HCT116 (cell line): ENCODE results near the gene CPED1. TPM values are rescaled to one million over a fixed set of nuclear protein-coding genes. Genes with fewer than 3 reads are reported as not detected.

Source experiments
- ATAC-seq: fragments of 200-7000 bp; cut with Tn5 transposase; 2 replicates; pipeline ENCODE4 v1.9.1; 2020; ENCODE audit warnings: mild to moderate bottlenecking, moderate library complexity
- BruUV-seq: library from RNA; stranded (reverse); fragments of 400-500 nt; replicated peaks from 2 replicates; lab custom pipeline; 2021; lab: Mats Ljungman, UMichigan
- CTCF ChIA-PET: fragments of 300-600 bp; sonication (Branson Sonifier 250); formaldehyde crosslinking; loops from one replicate; lab custom pipeline; 2021; ENCODE audit warnings: antibody characterized with exemption; lab: Charles Lee
- POLR2A ChIA-PET: fragments of 300-600, 350-600 bp; sonication (Branson Sonifier 250); formaldehyde crosslinking; loops from one replicate; lab custom pipeline; 2021; ENCODE audit warnings: antibody characterized with exemption; lab: Charles Lee
- RAD21 ChIA-PET, 2 experiments: fragments of 300-600 bp; sonication (Branson Sonifier 250); formaldehyde crosslinking; loops; one replicate each; lab custom pipeline; 2023; ENCODE audit warnings: low total read pairs in 2 of 2; ENCODE audit not compliant: uncharacterized antibody in 2 of 2, unreplicated experiment in 2 of 2, low non-redundant PET in 1 of 2; lab: Charles Lee
- DNase-seq: peaks from one replicate; pipeline ENCODE4 v3.0.0-alpha.2; 2010; ENCODE audit warnings: low read depth, low spot score
- H2AFZ ChIP-seq: fragments of 200-600 bp; shearing (Covaris generic), sonication (generic); 2 replicates; pipeline ENCODE4 v1.6.1; 2017; ENCODE audit warnings: low read depth, mixed run types, mixed read lengths, antibody characterized with exemption, low read length; ENCODE audit not compliant: poor library complexity, severe bottlenecking
- H3K27ac ChIP-seq: 2 replicates; pipeline ENCODE4 v1.5.1; 2012; ENCODE audit warnings: low read depth, low read length
- H3K27me3 ChIP-seq: fragments of 200-600 bp; sonication (generic); 2 replicates; pipeline ENCODE4 v1.6.1; 2016; ENCODE audit warnings: mixed run types, low read length, mixed read lengths; ENCODE audit not compliant: insufficient read depth
- H3K36me3 ChIP-seq, 2 experiments: fragments of 200-500 bp in 1 of 2; fragments of 200-600 bp in 1 of 2; sonication (Bioruptor generic) in 1 of 2; sonication (generic) in 1 of 2; 2 replicates each; pipeline versions ENCODE4 v1.5.1 to v1.6.1; 2014 to 2016; ENCODE audit warnings: low read length in 2 of 2, inconsistent platforms in 1 of 2, mixed read lengths in 1 of 2, mixed run types in 1 of 2; ENCODE audit not compliant: insufficient read depth in 2 of 2, control insufficient read depth in 1 of 2
- H3K4me1 ChIP-seq, 2 experiments: fragments of 200-600 bp in 1 of 2; sonication (generic) in 1 of 2; 2 replicates each; pipeline versions ENCODE4 v1.5.1 to v1.6.1; 2012 to 2017; ENCODE audit warnings: low read length in 2 of 2, inconsistent platforms in 1 of 2, mild to moderate bottlenecking in 1 of 2, mixed read lengths in 1 of 2, mixed run types in 1 of 2, moderate library complexity in 1 of 2; ENCODE audit not compliant: insufficient read depth in 2 of 2, control insufficient read depth in 1 of 2
- H3K4me2 ChIP-seq: fragments of 200-600 bp; sonication (generic); 2 replicates; pipeline ENCODE4 v1.6.1; 2017; ENCODE audit warnings: mixed run types, low read length, mixed read lengths
- H3K4me3 ChIP-seq, 2 experiments: fragments of 200-600 bp in 1 of 2; sonication (generic) in 1 of 2; replicated peaks in 1 of 2; 2 replicates each; pipeline ENCODE4 v1.5.1; 2011 to 2016; ENCODE audit warnings: low read length in 2 of 2, control low read depth in 1 of 2, low read depth in 1 of 2, mild to moderate bottlenecking in 1 of 2, mixed read lengths in 1 of 2, mixed run types in 1 of 2
- H3K79me2 ChIP-seq: fragments of 200-600 bp; sonication (generic); 2 replicates; pipeline ENCODE4 v1.6.1; 2017; ENCODE audit warnings: mild to moderate bottlenecking, mixed run types, low read length, moderate library complexity, mixed read lengths; ENCODE audit not compliant: insufficient read depth
- H3K9ac ChIP-seq: fragments of 200-600 bp; sonication (generic); 2 replicates; pipeline ENCODE4 v1.6.1; 2016; ENCODE audit warnings: low read length, mixed read lengths
- H3K9me2 ChIP-seq: fragments of 200-600 bp; sonication (generic), shearing (Covaris generic); 2 replicates; pipeline ENCODE4 v1.6.1; 2017; ENCODE audit warnings: mixed run types, mild to moderate bottlenecking, moderate library complexity; ENCODE audit not compliant: insufficient read depth
- H3K9me3 ChIP-seq, 2 experiments: fragments of 200-500 bp in 1 of 2; fragments of 200-600 bp in 1 of 2; sonication (Bioruptor generic) in 1 of 2; sonication (generic) in 1 of 2; 2 replicates each; pipeline ENCODE4 v1.6.1; 2014 to 2017; ENCODE audit warnings: low read length in 2 of 2, mixed read lengths in 2 of 2, inconsistent platforms in 1 of 2, low read depth in 1 of 2, mild to moderate bottlenecking in 1 of 2, mixed run types in 1 of 2, moderate library complexity in 1 of 2; ENCODE audit not compliant: control insufficient read depth in 1 of 2, insufficient read depth in 1 of 2
- H4K20me1 ChIP-seq: fragments of 200-600 bp; sonication (generic), shearing (Covaris generic); 2 replicates; pipeline ENCODE4 v1.6.1; 2017; ENCODE audit warnings: mixed run types, mild to moderate bottlenecking, moderate library complexity; ENCODE audit not compliant: insufficient read depth
- ELF1 ChIP-seq: IDR thresholded peaks from 2 replicates; pipeline ENCODE4 v1.6.1; 2012; ENCODE audit warnings: low read depth, borderline replicate concordance
- EZH2 ChIP-seq: fragments of 200-600 bp; sonication (generic); IDR thresholded peaks from 2 replicates; pipeline ENCODE4 v1.6.1; 2017; ENCODE audit warnings: antibody characterized with exemption, mixed run types
- POLR2A ChIP-seq: IDR thresholded peaks from 2 replicates; pipeline ENCODE4 v1.7.0; 2011; ENCODE audit warnings: borderline replicate concordance; ENCODE audit not compliant: insufficient read depth, insufficient read length; ENCODE audit errors: extremely low read depth
- POLR2AphosphoS5 ChIP-seq: IDR thresholded peaks from 2 replicates; pipeline ENCODE4 v1.6.1; 2011; ENCODE audit warnings: mild to moderate bottlenecking, low read depth, low read length, moderate library complexity
- SRF ChIP-seq: IDR thresholded peaks from 2 replicates; pipeline ENCODE4 v1.6.1; 2012; ENCODE audit warnings: low read depth
- TCF7L2 ChIP-seq: IDR thresholded peaks from 2 replicates; pipeline ENCODE4 v1.7.0; 2011; ENCODE audit warnings: borderline replicate concordance, inconsistent platforms; ENCODE audit not compliant: insufficient read depth, insufficient read length; ENCODE audit errors: extremely low read depth
- ZFX ChIP-seq: fragments of 450-650 bp; IDR thresholded peaks from 2 replicates; pipeline ENCODE4 v1.6.1; 2017
- intact Hi-C: fragments of 100-400 bp; cut with micrococcal nuclease; formaldehyde crosslinking; loops from 2 replicates; pipeline ENCODE4 v1.10.0; 2022
- total RNA-seq: library from RNA; stranded (reverse); gene quantifications from one replicate; pipeline ENCODE4 v1.2.1, GENCODE V29; 2021; ENCODE audit not compliant: unreplicated experiment
- TF ChIP-seq, protein P1 (sequence below): IDR thresholded peaks from 2 replicates; pipeline ENCODE4 v1.6.1; 2012; ENCODE audit warnings: low read depth
- TF ChIP-seq, protein P2 (sequence below): IDR thresholded peaks from 2 replicates; pipeline ENCODE4 v1.6.1; 2011; ENCODE audit warnings: mild to moderate bottlenecking, low read length, moderate library complexity; ENCODE audit not compliant: insufficient replicate concordance; ENCODE audit errors: extremely low read depth

CPED1 gene
- total RNA-seq, 1 experiment from 2014 or later: 1.2 TPM

DNA sequence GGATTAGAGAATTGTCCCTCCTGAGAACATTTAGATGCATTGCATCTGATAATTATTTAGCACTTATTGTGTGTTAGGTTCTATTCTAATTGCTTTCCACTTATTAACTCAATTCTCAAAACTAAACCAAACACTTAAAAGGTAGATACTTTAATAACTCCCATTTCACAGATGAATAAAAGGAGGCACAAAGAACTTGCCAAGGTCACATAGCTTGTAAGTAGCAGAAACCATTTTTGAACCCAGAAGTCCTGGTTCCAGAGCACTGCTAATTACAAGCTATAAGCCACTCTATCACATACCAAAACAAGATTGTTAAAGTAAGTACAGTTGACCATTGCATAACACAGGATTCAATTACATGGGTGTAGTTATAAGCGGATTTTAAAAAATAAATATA is 164.9 kb downstream of the CPED1 start:
- Histone ChIP-seq H3K9ac (no peak overlapping the region), H3K27me3 (no peaks in the 10 kb centered on the region), H3K27ac (no peak overlapping the region), H2AFZ (no peak overlapping the region), H3K4me1 (no peaks in the 10 kb centered on the region), H3K9me3 (no peaks in the 10 kb centered on the region), H4K20me1 (no peaks in the 10 kb centered on the region), H3K4me3 (no peak overlapping the region), H3K9me2 (no peaks in the 10 kb centered on the region), H3K79me2 (no peaks in the 10 kb centered on the region), H3K4me2 (no peak overlapping the region), H3K36me3 (no peaks in the 10 kb centered on the region)
- POLR2A ChIA-PET: no interaction called here
- no peak for ATAC-seq
- no TSS peak for BruUV-seq
- CTCF ChIA-PET: no interaction called here
- intact Hi-C loops: no loop called here
- no peak for TF ChIP-seq POLR2A
- TF ChIP-seq ELF1: no peak
- TF ChIP-seq POLR2AphosphoS5: no peak
- TF ChIP-seq TCF7L2: no peak
- TF ChIP-seq, protein P1, sequence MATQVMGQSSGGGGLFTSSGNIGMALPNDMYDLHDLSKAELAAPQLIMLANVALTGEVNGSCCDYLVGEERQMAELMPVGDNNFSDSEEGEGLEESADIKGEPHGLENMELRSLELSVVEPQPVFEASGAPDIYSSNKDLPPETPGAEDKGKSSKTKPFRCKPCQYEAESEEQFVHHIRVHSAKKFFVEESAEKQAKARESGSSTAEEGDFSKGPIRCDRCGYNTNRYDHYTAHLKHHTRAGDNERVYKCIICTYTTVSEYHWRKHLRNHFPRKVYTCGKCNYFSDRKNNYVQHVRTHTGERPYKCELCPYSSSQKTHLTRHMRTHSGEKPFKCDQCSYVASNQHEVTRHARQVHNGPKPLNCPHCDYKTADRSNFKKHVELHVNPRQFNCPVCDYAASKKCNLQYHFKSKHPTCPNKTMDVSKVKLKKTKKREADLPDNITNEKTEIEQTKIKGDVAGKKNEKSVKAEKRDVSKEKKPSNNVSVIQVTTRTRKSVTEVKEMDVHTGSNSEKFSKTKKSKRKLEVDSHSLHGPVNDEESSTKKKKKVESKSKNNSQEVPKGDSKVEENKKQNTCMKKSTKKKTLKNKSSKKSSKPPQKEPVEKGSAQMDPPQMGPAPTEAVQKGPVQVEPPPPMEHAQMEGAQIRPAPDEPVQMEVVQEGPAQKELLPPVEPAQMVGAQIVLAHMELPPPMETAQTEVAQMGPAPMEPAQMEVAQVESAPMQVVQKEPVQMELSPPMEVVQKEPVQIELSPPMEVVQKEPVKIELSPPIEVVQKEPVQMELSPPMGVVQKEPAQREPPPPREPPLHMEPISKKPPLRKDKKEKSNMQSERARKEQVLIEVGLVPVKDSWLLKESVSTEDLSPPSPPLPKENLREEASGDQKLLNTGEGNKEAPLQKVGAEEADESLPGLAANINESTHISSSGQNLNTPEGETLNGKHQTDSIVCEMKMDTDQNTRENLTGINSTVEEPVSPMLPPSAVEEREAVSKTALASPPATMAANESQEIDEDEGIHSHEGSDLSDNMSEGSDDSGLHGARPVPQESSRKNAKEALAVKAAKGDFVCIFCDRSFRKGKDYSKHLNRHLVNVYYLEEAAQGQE: no peak
- TF ChIP-seq, protein P2, sequence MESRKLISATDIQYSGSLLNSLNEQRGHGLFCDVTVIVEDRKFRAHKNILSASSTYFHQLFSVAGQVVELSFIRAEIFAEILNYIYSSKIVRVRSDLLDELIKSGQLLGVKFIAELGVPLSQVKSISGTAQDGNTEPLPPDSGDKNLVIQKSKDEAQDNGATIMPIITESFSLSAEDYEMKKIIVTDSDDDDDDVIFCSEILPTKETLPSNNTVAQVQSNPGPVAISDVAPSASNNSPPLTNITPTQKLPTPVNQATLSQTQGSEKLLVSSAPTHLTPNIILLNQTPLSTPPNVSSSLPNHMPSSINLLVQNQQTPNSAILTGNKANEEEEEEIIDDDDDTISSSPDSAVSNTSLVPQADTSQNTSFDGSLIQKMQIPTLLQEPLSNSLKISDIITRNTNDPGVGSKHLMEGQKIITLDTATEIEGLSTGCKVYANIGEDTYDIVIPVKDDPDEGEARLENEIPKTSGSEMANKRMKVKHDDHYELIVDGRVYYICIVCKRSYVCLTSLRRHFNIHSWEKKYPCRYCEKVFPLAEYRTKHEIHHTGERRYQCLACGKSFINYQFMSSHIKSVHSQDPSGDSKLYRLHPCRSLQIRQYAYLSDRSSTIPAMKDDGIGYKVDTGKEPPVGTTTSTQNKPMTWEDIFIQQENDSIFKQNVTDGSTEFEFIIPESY: no peak
- TF ChIP-seq SRF: no peak
- no peak for TF ChIP-seq ZFX
- no peak for TF ChIP-seq EZH2
- RAD21 ChIA-PET: no interaction called here
- no peak for DNase-seq
